Thyroid gland (tissue), 4 donors: ENCODE results near the gene GAK. TPM values are rescaled to one million over a fixed set of nuclear protein-coding genes. Genes with fewer than 3 reads are reported as not detected.
A peak's percentile ranks its signal among the peaks of the same experiment; 100 is the strongest.
"Not testable (repeated sequence)": the region's sequence is repeated elsewhere in the genome, so short reads cannot be mapped to it uniquely, and the experiment has no call there.

Experiments
- DNase-seq, 2 donors: peaks; one replicate each; pipeline ENCODE4 v3.0.0-alpha.2; 2019
- H3K27ac ChIP-seq, 3 donors: fragments of 200-600 bp; sonication (generic); 1 replicate in 2 of 3; 2 replicates in 1 of 3; pipeline ENCODE4 v1.5.1; 2016 to 2019; ENCODE audit warnings: mild to moderate bottlenecking in 1 of 3, moderate library complexity in 1 of 3
- H3K27me3 ChIP-seq: fragments of 200-600 bp; sonication (generic); one replicate; pipeline ENCODE4 v1.5.1; 2019
- H3K36me3 ChIP-seq, 2 donors: fragments of 200-600 bp; sonication (generic); one replicate each; pipeline ENCODE4 v1.5.1; 2016 to 2019
- H3K4me1 ChIP-seq, 2 donors: fragments of 200-600 bp; sonication (generic); one replicate each; pipeline ENCODE4 v1.5.1; 2017 to 2019
- H3K4me3 ChIP-seq, 3 donors: fragments of 200-600 bp; sonication (generic); replicated peaks in 1 of 3; 1 replicate in 2 of 3; 2 replicates in 1 of 3; pipeline ENCODE4 v1.5.1; 2016; ENCODE audit warnings: mild to moderate bottlenecking in 1 of 3
- H3K9me3 ChIP-seq: fragments of 200-600 bp; sonication (generic); one replicate; pipeline ENCODE4 v1.5.1; 2017
- CTCF ChIP-seq, 6 experiments: fragments of 200-600 bp in 3 of 6; fragments of 450-650 bp in 3 of 6; sonication (generic) in 3 of 6; IDR thresholded peaks; one replicate each; pipeline ENCODE4 v1.5.1; 2016 to 2019; ENCODE audit warnings: antibody characterized with exemption in 6 of 6, mild to moderate bottlenecking in 2 of 6, inconsistent platforms in 1 of 6, moderate library complexity in 1 of 6
- POLR2A ChIP-seq, 2 donors: fragments of 450-650 bp; IDR thresholded peaks; one replicate each; pipeline ENCODE4 v1.6.1; 2017; ENCODE audit warnings: antibody characterized with exemption in 2 of 2, mild to moderate bottlenecking in 2 of 2, moderate library complexity in 1 of 2
- WGBS, 2 donors: methylation state at CpG; one replicate each; pipeline ENCODE4 v1.1.5; 2017; 5-methylcytosine and 5-hydroxymethylcytosine counted together
- intact Hi-C: fragments of 100-400 bp; cut with DNase I; formaldehyde crosslinking; loops from one replicate; pipeline ENCODE4 v1.15.1; 2023
- total RNA-seq, 4 donors: library from RNA; depleted of rRNA; stranded (reverse); fragments of >200 nt; gene quantifications; one replicate each; pipeline ENCODE4 v1.2.3, GENCODE V29; 2016

GAK gene
- total RNA-seq = 100 to 1,000 TPM in 3 of 4 donors, 10 to 100 TPM in 1; 86.4 to 184 (median 153) TPM

- TF ChIP-seq CTCF (IDR thresholded peaks at IDR 0.05) (peak in 1 of 6 experiments; percentile 36), POLR2A (IDR thresholded peaks at IDR 0.05) (peak; percentile 33 to 83)
- Histone ChIP-seq H3K36me3 (no peaks in the 10 kb centered on the region), H3K9me3 (no peaks in the 10 kb centered on the region), H3K4me1 (peaks cover 16 to 33% of the 10 kb centered on the region in 2 donors), H3K27ac (peak within 1 kb of the TSS; percentile 51 to 87 (median 78)), H3K27me3 (no peaks in the 10 kb centered on the region), H3K4me3 (peak within 1 kb of the TSS; percentile 97 to 99 (median 98))
- peak; percentile 96 for DNase-seq
- intact Hi-C loops = loop anchor here (2.0 kb wide), 1 partner anchor 41 kb away; the partner anchor contains the start of gene DGKQ
- 1% methylated on average over 14 to 33 of the region's 99 CpGs for WGBS, 2 donors
These were observed at the start of gene GAK, which contains the start of gene TMEM175 for GRCh38 chr4:931960-932712. GAK (minus strand) TSS chr4:932316; CDS start chr4:932187, 129 bp downstream. TMEM175 (plus strand) TSS chr4:932460; CDS start chr4:947740, 15,280 bp downstream.

- H3K9me3 ChIP-seq = no peaks in the 10 kb centered on the region
- H3K27me3 ChIP-seq = no peaks in the 10 kb centered on the region
- TF ChIP-seq POLR2A (IDR thresholded peaks at IDR 0.05) (no peak), CTCF (IDR thresholded peaks at IDR 0.05) (no peak)
- no peaks in the 10 kb centered on the region for H3K36me3 ChIP-seq
- H3K4me3 ChIP-seq = no peak overlapping the region
- 68 to 78% methylated on average over 20 of the region's 20 CpGs for WGBS, 2 donors
- DNase-seq = no peak
- H3K27ac ChIP-seq = no peak overlapping the region
- H3K4me1 ChIP-seq = no peaks in the 10 kb centered on the region
- intact Hi-C loops = no loop called here
These were observed 47.0 kb upstream of the GAK start for GRCh38 chr4:978957-979701.

GRCh38 chr4:976016-976415, 43.9 kb upstream of the GAK start:
- intact Hi-C loops, H3K9me3 ChIP-seq, H3K4me3 ChIP-seq, H3K36me3 ChIP-seq, DNase-seq, H3K27ac ChIP-seq, H3K27me3 ChIP-seq: not testable (repeated sequence)
- peaks cover 16 to 21% of the 10 kb centered on the region in 2 donors for H3K4me1 ChIP-seq
- no CpG with 5 or more reads among the region's 25 CpGs for WGBS, 2 donors

GRCh38 chr4:974668-975067, 42.6 kb upstream of the GAK start:
- Histone ChIP-seq H3K36me3 (no peaks in the 10 kb centered on the region), H3K4me1 (peaks cover 16 to 21% of the 10 kb centered on the region in 2 donors), H3K27ac (no peak overlapping the region), H3K27me3 (no peaks in the 10 kb centered on the region), H3K9me3 (no peaks in the 10 kb centered on the region), H3K4me3 (no peak overlapping the region)
- TF ChIP-seq CTCF (IDR thresholded peaks at IDR 0.05) (no peak), POLR2A (IDR thresholded peaks at IDR 0.05) (no peak)
- intact Hi-C loops = no loop called here
- 96 to 97% methylated on average over 7 to 9 of the region's 9 CpGs for WGBS, 2 donors
- DNase-seq = no peak

GRCh38 chr4:973431-974397, 41.6 kb upstream of the GAK start, which contains the start of gene DGKQ:
DGKQ (minus strand) TSS chr4:973569; CDS start chr4:973482, 87 bp downstream.
- H3K27ac ChIP-seq = no peak within 1 kb of the TSS
- intact Hi-C loops = loop anchor here (2.0 kb wide), 1 partner anchor 41 kb away; the partner anchor contains the start of genes GAK and TMEM175
- H3K36me3 ChIP-seq = no peaks in the 10 kb centered on the region
- peaks cover 16 to 21% of the 10 kb centered on the region in 2 donors for H3K4me1 ChIP-seq
- 51 to 69% methylated on average over 8 to 20 of the region's 123 CpGs for WGBS, 2 donors
- peak; percentile 76 to 80 for DNase-seq
- no peaks in the 10 kb centered on the region for H3K9me3 ChIP-seq
- no peak for TF ChIP-seq CTCF (IDR thresholded peaks at IDR 0.05)
- TF ChIP-seq POLR2A (IDR thresholded peaks at IDR 0.05) = peak in 1 of 2 donors; percentile 57
- H3K4me3 ChIP-seq = peak within 1 kb of the TSS; percentile 25 to 72 (median 70)
- no peaks in the 10 kb centered on the region for H3K27me3 ChIP-seq
